GM23248 (cell line): ENCODE results near the gene TTC39A.

Experiments
- EZH2 ChIP-seq: fragments of 200-600 bp; sonication (generic); IDR thresholded peaks from 2 replicates; pipeline ENCODE4 v1.6.1; 2018; ENCODE audit warnings: antibody characterized with exemption, mild to moderate bottlenecking; ENCODE audit not compliant: insufficient read depth, poor library complexity, severe bottlenecking
- EZH2phosphoT487 ChIP-seq: fragments of 200-600 bp; sonication (generic); IDR thresholded peaks from 2 replicates; pipeline ENCODE4 v1.6.1; 2018; ENCODE audit warnings: antibody characterized with exemption, moderate library complexity, mild to moderate bottlenecking, low read depth; ENCODE audit not compliant: insufficient read depth

GRCh38 chr1:51309291-51309690, 21.1 kb downstream of the TTC39A start:
- TF ChIP-seq EZH2phosphoT487 (no peak), EZH2 (no peak)
